Prostate gland (tissue), 2 donors: ENCODE data around the gene ZHX3.

Experiments
- CTCF ChIP-seq, 4 experiments: fragments of 200-600 bp in 2 of 4; fragments of 450-650 bp in 2 of 4; sonication (generic) in 2 of 4; IDR thresholded peaks; 1 replicate in 3 of 4; 2 replicates in 1 of 4; pipeline ENCODE4 v1.5.1; 2016 to 2019; ENCODE audit warnings: antibody characterized with exemption in 4 of 4, mild to moderate bottlenecking in 2 of 4, moderate library complexity in 2 of 4
- POLR2A ChIP-seq: fragments of 450-650 bp; IDR thresholded peaks from one replicate; pipeline ENCODE4 v1.6.1; 2016; ENCODE audit warnings: antibody characterized with exemption, mild to moderate bottlenecking
- POLR2AphosphoS5 ChIP-seq: sonication (generic); formaldehyde crosslinking; IDR thresholded peaks from one replicate; pipeline ENCODE4 v1.6.1; 2017; ENCODE audit warnings: antibody characterized with exemption

GRCh38 chr20:41339957-41340326 lies 22.4 kb upstream of the ZHX3 start:
- TF ChIP-seq CTCF (IDR thresholded peaks at IDR 0.05): peak; percentile 99 to 100 (median 100)
- TF ChIP-seq POLR2A: no peak
- peak; percentile 69 for TF ChIP-seq POLR2AphosphoS5
